Jurkat, Clone E6-1 (cell line): ENCODE data around the gene CD33.
A peak's percentile ranks its signal among the peaks of the same experiment; 100 is the strongest.

Experiments used
- DNase-seq: peaks from one replicate; pipeline ENCODE4 v3.0.0-alpha.2; 2011; ENCODE audit warnings: low read depth, low spot score
- H3K4me3 ChIP-seq: 2 replicates; pipeline ENCODE4 v1.5.1; 2011; ENCODE audit warnings: mild to moderate bottlenecking, low read length, control low read depth, moderate library complexity

The CD33 gene

GRCh38 chr19:51253088-51253806 is 28.4 kb downstream of the CD33 start:
- no peak for DNase-seq
- no peak overlapping the region for H3K4me3 ChIP-seq

- H3K4me3 ChIP-seq = no peak overlapping the region
These were observed 31.3 kb downstream of the CD33 start for GRCh38 chr19:51256155-51256625.

GRCh38 chr19:51257471-51257870 is 32.6 kb downstream of the CD33 start:
- DNase-seq = no peak
- H3K4me3 ChIP-seq = no peak overlapping the region

More at GRCh38 chr19:51256155-51256625, 31.3 kb downstream of the CD33 start:
- DNase-seq = no peak

- DNase-seq = peak; percentile 74
- H3K4me3 ChIP-seq = no peak overlapping the region
These were observed 33.6 kb downstream of the CD33 start for GRCh38 chr19:51258165-51259160.

GRCh38 chr19:51259348-51260245 is 34.7 kb downstream of the CD33 start:
- DNase-seq = peak; percentile 58
- H3K4me3 ChIP-seq = no peak overlapping the region

GRCh38 chr19:51263808-51264207 is 38.9 kb downstream of the CD33 start:
- no peak for DNase-seq
- no peak overlapping the region for H3K4me3 ChIP-seq

GRCh38 chr19:51271067-51271466 is 46.2 kb downstream of the CD33 start:
- no peak overlapping the region for H3K4me3 ChIP-seq
- DNase-seq = no peak

GRCh38 chr19:51272183-51272810 is 47.4 kb downstream of the CD33 start:
- no peak overlapping the region for H3K4me3 ChIP-seq
- DNase-seq = peak; percentile 55

GRCh38 chr19:51274049-51274770 is 49.3 kb downstream of the CD33 start:
- DNase-seq = no peak
- H3K4me3 ChIP-seq = no peak overlapping the region

GRCh38 chr19:51277112-51277511 is 52.2 kb downstream of the CD33 start:
- no peak overlapping the region for H3K4me3 ChIP-seq

GRCh38 chr19:51282335-51282734 is 57.5 kb downstream of the CD33 start:
- no peak overlapping the region for H3K4me3 ChIP-seq
- DNase-seq = no peak

More at GRCh38 chr19:51277112-51277511, 52.2 kb downstream of the CD33 start:
- DNase-seq = no peak

GRCh38 chr19:51285682-51286081 is 60.8 kb downstream of the CD33 start:
- no peak overlapping the region for H3K4me3 ChIP-seq
- DNase-seq = no peak
